GM15510 (cell line): ENCODE data around the gene NPHP4.

Source experiments
- POLR2A ChIP-seq: IDR thresholded peaks from 3 replicates; pipeline ENCODE4 v1.6.1; 2011; ENCODE audit warnings: borderline replicate concordance; ENCODE audit not compliant: insufficient read length; ENCODE audit errors: extremely low read depth

The NPHP4 gene

DNA sequence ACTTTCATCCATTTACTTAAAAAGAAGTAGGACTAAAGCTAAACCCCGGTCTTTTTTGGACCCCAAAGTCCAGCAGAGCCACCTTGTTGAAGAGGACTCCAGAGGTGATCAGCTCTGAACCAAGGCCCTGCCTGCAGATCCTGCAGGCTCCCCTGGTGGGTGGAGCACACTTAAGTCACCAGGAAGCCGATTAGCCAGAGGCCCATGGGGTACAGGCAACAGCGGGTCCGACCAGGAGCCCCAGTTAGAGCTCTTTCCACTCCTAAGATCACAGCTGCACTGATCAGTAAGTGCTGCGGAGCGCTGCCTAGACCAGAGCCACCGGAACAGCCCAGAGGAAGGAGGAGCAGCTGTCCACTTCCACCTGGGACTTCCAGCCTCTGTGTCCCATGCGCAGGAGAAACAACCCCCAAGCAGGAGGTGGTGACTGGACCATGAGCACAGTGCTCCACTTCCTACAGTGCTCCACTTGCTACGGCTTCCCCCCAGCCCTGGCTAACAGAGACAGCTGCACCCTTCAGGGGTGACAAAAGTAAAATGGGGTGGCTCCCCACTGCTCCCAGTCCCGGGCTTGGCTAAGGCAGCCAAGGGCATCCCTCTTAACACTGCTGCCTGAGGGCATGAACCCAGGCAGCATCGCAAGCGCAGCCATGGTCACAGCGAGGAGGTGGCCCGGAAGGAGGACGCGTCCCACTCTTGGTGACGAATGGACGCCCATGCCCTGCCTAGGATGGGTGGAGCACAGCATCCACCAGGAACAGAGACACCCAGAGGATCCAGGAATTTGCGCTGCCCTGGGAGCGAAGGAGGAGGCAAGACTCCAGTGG, 58.0 kb downstream of the NPHP4 start:
- no peak for TF ChIP-seq POLR2A

DNA sequence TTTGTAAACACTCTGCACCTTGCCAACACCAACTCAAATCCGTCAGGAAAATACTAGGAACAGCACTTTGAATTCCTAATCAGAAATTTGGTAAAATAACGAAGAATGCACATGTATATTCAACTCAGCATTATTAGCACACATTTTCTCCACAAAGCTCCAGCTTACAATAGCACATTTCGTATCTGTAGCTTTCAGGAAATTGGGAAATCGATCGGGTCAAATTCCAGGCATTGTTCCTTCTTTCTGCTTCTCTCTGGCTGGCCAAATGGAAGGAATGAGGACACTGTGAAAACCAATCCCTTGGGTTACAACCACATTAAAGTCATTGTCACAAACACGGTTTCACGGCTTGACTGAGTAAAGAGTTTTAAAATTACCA, 58.6 kb downstream of the NPHP4 start:
- no peak for TF ChIP-seq POLR2A

DNA sequence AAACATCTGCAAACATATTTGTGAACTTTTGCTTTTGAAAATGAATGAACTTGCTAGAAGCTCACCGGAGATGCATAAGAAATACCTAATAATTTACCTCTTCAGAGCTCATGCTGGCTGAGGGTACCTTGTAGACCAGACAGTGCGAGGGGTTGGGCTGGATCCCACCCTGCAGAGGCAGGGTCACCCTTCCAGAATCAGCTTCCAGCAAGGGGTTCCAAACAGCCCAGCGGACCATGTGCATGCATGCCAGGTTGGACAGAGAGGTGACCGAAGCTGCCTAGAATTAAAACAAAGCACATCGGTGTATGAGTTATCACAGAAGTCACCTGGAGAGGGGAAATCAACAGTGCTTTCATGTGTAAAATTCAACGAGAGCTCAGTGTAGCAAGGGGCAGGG, 59.2 kb downstream of the NPHP4 start:
- no peak for TF ChIP-seq POLR2A

- TF ChIP-seq POLR2A, result no peak
These were observed 63.4 kb downstream of the NPHP4 start for GRCh38 chr1:5928714-5929400.

DNA sequence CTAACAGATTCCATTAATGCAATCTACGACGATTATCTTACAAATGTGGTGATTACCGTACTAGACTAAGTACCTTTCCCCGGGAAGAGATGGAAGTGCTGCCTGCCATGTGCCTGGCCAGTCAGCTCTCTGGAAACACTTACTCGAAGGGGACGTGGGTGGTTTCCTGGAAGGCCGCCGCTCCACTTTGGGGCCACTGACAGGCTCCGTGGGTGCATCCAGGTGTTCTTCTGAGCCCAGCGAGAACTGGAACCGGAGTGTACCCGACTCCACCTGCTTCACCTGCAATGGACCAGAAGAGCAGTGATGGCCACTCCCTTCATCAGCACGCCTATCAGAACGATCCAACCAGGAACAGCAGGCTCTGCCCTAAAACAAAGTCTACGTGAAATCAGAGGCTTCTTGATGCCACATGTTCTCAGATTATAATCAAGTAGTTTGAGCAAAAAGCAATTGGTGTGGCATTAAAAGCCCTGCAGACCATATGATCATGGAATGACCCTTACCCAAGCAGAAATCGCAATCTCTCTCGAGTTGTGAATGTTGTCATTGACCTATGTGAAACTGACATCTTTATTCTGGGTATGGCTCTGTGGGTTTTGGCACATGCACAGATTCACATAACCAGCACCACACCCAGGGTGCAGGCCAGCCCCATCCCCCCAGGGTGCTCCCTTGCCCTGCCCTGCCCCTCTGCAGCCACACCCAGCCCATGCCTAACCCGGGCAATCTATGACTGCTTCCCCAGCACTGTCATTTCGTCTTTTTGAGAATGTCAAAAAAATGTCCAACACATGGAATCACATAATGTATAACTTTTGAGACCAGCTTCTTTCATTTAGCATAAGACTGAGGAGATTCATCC, 64.5 kb downstream of the NPHP4 start:
- no peak for TF ChIP-seq POLR2A

DNA sequence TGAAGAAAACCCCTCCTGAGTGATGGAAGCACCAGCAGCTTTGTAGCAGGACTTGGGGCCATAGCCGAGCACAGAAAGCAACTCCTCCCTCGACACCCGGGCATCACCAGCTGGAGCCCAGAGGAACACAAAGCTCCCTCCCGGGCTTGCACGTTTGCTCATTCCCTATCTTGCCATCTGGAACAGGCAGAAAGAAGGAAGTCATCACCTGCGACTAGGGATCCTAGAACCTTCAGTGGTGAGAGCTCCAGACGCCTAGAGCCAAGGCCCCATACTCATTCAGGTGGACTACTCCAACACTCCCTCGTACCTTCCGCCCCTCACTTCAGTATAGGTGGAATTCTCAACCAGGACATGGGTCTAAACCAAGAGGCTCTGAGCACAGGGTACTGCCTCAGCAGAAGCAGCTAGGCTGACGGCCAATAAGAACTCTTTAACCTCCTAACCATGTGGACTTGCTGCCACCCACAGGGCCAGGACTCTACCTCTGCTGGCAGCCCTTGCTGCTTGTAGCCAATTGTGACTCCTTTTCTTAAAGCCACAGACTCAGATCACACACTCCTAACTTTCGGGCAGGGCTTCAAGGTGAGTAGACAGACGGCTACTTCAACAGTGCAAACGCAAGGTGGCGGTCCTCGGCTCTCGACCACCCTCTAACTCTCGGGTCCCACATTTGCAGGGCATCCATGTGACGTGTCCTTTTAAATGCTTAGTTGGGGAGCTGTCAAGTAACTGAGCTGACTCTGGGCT, 65.4 kb downstream of the NPHP4 start:
- no peak for TF ChIP-seq POLR2A

DNA sequence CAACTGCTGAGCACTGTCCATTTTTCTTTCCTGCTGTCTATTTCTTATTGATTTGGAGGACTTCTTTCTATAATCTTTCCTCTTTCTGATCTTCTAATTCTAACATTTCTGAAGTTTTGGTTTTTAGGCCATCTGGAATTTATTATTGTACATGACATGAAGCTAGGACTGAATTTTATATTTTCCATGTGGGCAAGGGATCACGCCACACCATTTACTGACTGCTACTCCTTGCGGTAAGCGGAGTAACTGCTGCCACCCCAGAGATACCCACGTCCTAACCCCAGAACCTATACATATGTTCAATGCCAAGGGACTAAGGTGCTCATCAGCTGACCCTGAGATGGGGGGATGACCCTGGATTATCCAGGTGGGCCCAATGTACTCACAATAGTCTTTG, 70.6 kb downstream of the NPHP4 start:
- TF ChIP-seq POLR2A, result no peak

- TF ChIP-seq POLR2A, result no peak
These were observed 71.1 kb downstream of the NPHP4 start for GRCh38 chr1:5921129-5921528.

DNA sequence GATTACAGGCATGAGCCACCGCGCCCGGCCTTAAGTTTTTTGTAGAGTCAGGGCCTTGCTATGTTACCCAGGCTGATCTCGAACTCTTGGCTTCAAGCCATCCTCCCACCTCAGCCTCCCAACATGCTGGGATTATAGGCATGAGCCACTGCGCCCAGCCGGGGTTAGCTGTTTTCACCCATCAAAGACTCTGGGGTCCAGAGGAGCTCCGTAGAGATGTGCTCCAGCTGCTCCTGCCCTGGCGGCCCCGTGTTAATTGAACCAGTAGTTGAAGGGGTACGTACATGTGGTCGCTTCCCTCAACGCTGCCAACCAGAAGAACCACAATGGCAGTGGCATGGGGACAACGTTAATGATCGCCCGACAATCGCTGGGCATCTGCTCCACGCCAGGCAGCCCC, 72.0 kb downstream of the NPHP4 start:
- no peak for TF ChIP-seq POLR2A

DNA sequence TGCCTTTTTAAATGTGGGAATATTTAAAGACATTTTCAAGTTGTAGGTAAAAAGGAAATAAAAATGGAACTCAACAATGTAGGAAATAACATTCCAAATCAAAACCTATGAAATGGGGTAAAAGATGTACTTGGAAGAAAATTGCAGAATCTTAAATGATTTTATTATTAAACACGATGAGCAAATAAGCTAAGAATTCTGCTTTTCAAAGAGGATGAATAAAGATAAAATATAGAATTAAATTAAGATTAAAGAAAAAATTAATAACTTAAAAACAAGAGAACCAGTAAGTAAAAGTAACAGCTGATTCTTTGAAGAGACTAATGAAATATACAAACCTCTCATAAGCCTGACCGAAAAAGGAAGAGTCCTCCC, 74.0 kb downstream of the NPHP4 start:
- TF ChIP-seq POLR2A, result no peak

DNA sequence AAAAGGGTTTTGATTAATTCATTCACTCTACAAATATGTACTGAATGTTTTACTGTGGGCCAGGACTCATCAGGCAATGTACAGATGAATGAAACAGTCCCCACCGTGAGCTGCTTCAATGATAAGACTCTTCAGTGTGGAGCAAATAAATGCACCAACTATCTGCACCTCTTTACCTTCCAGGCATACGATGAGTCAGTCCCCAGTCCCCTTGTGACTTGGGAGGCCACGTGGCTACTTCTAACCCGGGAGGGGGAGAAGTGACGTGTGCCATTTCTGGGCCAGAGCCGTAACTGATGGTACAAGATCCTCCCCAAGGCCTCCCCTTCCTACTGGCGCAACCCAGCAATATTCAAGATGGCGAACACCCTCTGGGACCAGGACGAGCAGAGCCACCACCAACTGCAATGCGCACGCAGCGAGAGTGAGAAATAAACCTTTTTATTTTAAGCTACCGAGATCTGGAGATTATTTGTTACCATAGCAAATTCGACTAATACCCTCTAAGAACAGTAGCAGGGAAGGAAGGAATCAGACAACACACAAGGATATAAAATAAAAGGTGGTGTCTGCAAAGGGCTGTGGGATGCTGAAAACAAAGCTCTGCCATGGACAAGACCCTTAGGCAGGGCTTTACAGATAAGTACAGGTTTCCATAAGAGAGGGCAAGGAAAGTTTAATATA, 74.5 kb downstream of the NPHP4 start:
- no peak for TF ChIP-seq POLR2A

DNA sequence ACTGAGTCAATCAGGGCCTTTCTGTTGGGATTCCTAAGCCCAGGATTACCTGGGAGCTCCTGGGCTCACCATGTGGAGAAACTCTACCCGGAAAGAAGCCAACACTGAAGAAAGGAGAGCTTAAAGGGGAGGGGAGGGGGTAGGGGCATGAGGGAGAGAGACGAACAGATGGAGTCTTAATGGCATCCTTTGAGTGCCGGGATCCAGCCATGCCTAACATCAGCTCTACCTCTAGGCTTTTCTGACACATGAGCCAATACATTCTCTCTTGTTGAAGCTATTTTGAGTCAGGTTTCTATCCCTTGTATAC, 75.0 kb downstream of the NPHP4 start:
- TF ChIP-seq POLR2A, result no peak

DNA sequence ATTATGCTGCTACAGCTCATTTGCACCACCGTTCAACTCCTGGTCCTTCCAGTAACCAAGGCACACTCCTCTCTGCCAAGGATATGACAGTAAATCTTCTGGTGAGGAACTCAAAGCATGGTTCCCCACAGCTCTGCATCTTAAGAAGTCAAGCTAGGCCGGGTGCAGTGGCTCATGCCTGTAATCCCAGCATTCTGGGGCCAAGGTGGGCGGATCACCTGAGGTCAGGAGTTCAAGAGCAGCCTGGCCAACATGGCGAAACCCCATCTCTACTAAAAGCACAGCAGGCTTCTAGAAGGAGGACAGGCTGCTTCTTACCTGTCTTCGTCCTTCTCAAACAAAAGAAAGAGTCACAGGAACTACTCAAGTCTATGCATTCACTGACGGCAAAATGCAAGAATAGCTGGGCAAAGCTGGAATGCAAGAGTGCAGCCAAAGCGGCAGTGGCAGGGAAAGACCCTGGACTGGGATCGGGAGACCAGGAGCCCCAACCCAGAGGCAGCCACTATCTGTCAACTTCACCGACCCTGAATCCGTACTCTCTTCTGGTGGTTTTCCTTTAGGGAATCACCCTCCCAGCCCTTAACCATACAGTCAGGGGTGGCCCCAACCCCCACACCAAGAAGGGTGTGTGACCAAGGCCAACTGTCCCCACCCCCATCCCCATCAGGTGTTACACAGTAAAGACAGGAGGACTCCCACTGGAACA, 75.5 kb downstream of the NPHP4 start:
- no peak for TF ChIP-seq POLR2A
